ENCODE measurements around the gene CXCL10.
"Not testable (repeated sequence)": the region's sequence is repeated elsewhere in the genome, so short reads cannot be mapped to it uniquely, and the experiment has no call there.

CXCL10 gene

GRCh38 chr4:76023389-76023788 is at the start of gene CXCL10:
CXCL10 (minus strand) TSS chr4:76023497; CDS start chr4:76023431, 66 bp downstream.
- no peak for DNase-seq

- no peak for DNase-seq
These were observed 49.5 kb upstream of the CXCL10 start for GRCh38 chr4:76072760-76073159.

- DNase-seq = peak; percentile 64 to 69
These were observed 44.5 kb upstream of the CXCL10 start for GRCh38 chr4:76067652-76068286.

GRCh38 chr4:76066546-76066945 is 43.2 kb upstream of the CXCL10 start:
- no peak for DNase-seq

- no peak for DNase-seq
These were observed 38.7 kb upstream of the CXCL10 start for GRCh38 chr4:76061982-76062381.

- DNase-seq = no peak
These were observed 38.1 kb upstream of the CXCL10 start for GRCh38 chr4:76061421-76061820.

- DNase-seq = no peak
These were observed 37.2 kb upstream of the CXCL10 start for GRCh38 chr4:76060506-76060905.

- no peak for DNase-seq
These were observed 36.5 kb upstream of the CXCL10 start for GRCh38 chr4:76059750-76060149.

GRCh38 chr4:76058888-76059426 is 35.7 kb upstream of the CXCL10 start:
- DNase-seq = no peak

- DNase-seq = no peak
These were observed 35.0 kb upstream of the CXCL10 start for GRCh38 chr4:76058302-76058701.

- no peak for DNase-seq
These were observed 32.1 kb upstream of the CXCL10 start for GRCh38 chr4:76055421-76055820.

GRCh38 chr4:76055016-76055415 is 31.7 kb upstream of the CXCL10 start:
- DNase-seq = no peak

- DNase-seq = no peak
These were observed 30.4 kb upstream of the CXCL10 start for GRCh38 chr4:76053730-76054129.

GRCh38 chr4:76050560-76051050 is 27.3 kb upstream of the CXCL10 start:
- not testable (repeated sequence) for DNase-seq

GRCh38 chr4:76049860-76050416 is 26.6 kb upstream of the CXCL10 start:
- DNase-seq = not testable (repeated sequence)

- not testable (repeated sequence) for DNase-seq
These were observed 21.4 kb upstream of the CXCL10 start for GRCh38 chr4:76044686-76045085.

GRCh38 chr4:76043306-76043705 is 20.0 kb upstream of the CXCL10 start:
- DNase-seq = not testable (repeated sequence)

GRCh38 chr4:76042241-76042998 is 19.1 kb upstream of the CXCL10 start:
- DNase-seq = not testable (repeated sequence)

- DNase-seq = no peak
These were observed 13.6 kb upstream of the CXCL10 start for GRCh38 chr4:76036855-76037254.

GRCh38 chr4:76035799-76036380 is 12.6 kb upstream of the CXCL10 start, which contains the start of gene CXCL11:
CXCL11 (minus strand) TSS chr4:76036070; CDS start chr4:76035987, 83 bp downstream.
- no peak for DNase-seq

- no peak for DNase-seq
These were observed 11.8 kb upstream of the CXCL10 start for GRCh38 chr4:76035141-76035540.

GRCh38 chr4:76029300-76029699 is 6.0 kb upstream of the CXCL10 start:
- no peak for DNase-seq

- DNase-seq = no peak
These were observed 5.1 kb upstream of the CXCL10 start for GRCh38 chr4:76028350-76028765.

Measured in activated CD4-positive, alpha-beta T cell treated with anti-CD3 and anti-CD28 coated beads, Interleukin-2, amount 50 U/mL, for 4 hours (primary cell).